GM19043 (cell line): Measurements from ENCODE around the gene MED14.

Experiments used
- ATAC-seq: cut with Tn5 transposase; IDR thresholded peaks from one replicate; pipeline ENCODE4 v1.9.1; 2021; ENCODE audit warnings: low read depth; ENCODE audit not compliant: unreplicated experiment

The MED14 gene

GRCh38 chrX:40617566-40617965 is 117.8 kb downstream of the MED14 start:
- ATAC-seq: no peak

- no peak for ATAC-seq
Measured at GRCh38 chrX:40615976-40616375, 119.4 kb downstream of the MED14 start.

- no peak for ATAC-seq
Measured at GRCh38 chrX:40612511-40612910, 122.8 kb downstream of the MED14 start.

GRCh38 chrX:40607381-40607780 is 128.0 kb downstream of the MED14 start:
- no peak for ATAC-seq

- no peak for ATAC-seq
Measured at GRCh38 chrX:40603446-40603845, 131.9 kb downstream of the MED14 start.
